ENCODE data around the gene PURA.

PURA gene

DNA sequence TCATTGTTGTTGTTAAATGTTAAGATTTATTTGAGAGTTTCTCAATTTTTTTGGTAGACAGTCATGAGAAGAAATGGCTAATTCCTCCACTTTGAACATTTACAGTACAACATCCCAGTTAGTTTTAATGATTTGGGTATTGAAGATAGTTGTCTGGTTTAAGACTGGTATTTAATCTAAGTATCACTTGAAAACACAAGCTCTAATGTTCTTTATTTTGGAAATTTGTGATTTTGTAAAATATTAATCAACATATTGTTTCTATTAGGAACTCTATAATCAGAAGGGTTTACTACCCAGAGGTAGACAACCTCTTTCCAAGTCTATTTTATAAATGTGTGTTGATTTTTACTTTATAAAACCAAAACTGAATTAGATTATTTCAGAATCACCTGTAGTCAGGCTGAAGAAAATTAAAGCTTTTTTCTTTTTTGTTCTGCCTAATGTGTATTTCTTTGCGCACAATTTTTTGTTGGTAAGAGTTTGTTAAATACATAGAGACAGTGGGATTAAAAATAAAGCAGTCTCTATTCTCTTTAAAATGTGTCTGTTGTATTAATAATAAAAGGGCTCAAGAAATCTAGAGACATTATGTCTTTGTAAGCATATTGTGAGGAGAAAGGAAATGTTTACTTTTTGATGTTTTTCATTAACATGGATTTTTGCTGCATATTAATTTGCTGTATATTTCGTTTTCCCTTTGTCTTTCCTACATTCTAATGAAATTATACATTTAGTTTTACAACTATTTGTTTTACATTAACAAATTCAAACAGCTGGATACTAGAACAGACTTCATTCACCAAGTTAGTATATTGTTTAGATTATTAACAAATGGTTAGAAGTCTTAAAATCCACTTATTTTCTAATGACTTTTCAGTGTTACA is 3.9 kb upstream of the PURA start:
- no peak for DNase-seq

- DNase-seq: no peak
Observed at GRCh38 chr5:140110646-140110957, 3.3 kb upstream of the PURA start.

DNA sequence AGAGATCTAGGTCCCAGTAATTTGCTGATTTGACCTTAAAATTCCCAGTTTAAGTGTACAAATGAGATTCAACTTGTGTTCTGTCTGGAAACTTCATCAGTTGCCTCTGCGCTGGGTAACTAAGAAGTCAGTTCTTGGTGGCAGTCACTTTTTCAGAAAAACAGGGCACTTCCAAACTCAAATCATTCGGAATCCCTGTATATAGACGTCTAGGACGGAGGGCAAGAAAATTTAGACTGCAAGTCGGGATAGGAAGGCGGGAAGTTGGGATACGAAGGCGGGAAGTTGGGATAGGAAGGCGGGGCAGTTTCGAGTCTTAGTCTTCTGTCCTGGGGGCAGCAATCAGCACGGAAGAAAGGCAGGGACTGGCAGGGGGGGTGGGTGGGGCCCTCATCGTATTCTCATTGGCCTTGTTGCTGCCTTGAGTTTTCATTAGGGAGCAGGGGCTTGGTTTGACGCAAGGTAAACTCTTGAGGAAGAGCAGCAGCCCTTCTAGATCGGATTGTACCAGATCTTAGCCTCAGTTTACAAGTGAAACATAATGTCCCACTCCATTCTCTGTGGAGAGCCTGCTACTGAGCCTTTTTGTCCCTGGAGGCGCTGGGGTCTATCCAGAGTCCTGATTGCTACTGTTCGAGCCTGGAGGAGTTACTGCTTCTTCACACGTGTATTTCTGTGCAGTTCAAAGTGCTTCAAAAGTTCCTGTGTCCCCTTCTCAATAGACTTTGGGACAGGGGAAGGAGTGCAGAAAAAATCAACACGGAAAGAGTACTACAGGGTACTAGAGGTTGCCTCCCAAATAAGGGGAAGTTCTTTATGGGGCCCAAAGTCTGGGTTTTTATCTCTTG is 2.7 kb upstream of the PURA start:
- DNase-seq: no peak

DNA sequence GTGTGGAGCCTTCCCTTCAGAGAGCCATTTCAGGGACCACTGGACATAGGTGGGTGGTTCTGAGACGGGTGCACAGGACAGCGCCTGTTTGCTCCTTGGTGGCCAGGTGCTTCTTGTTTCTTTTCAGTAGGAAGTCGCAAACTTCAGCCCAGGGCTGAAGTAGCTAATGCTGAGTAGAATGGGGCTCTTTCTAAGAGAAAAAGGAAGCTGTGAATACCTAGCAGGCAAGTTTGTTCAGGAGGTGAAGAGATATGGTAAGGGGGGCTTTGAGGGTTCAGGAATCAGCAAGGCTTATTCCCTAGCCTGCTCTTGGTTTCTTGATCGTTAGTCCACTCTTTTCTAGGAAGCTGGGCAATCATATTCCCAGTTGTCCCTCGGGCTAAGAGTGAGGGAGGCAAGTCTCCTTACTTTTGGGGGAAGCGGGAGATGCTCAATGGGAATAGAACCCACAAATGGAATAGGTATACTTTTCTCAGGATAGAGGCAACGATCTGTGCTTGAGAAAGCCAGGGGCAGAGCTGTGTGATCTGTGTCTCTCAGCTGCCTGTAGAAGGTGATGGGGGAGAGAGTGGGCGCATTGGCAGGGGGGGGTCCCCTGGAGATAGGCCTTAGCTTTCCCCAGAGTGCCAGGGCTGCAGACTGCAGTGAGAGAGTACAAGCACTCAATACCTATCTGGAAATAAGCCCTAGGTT is 1.9 kb upstream of the PURA start:
- DNase-seq: no peak

GRCh38 chr5:140112685-140113179 is 1.2 kb upstream of the PURA start:
- DNase-seq: no peak

- peak; percentile 24 for DNase-seq
Observed at GRCh38 chr5:140113180-140113698, 670 bp upstream of the PURA start.

GRCh38 chr5:140114341-140115185 is 654 bp downstream of the PURA start:
- DNase-seq: peak; percentile 39

DNA sequence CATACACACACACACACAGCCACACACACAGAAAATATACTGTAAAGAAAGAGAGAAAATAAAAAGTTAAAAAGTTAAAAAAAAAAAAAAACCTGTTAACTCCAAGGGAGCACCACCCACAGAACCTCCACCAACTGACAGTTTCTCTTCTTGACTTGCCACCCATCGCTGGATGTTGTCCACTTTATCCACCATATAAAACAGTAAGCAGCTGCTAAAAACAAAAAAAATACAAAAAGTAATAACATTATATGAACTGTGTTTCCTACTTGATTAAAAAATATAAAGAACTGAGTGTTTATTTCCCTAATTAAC is 1.2 kb downstream of the PURA start:
- DNase-seq: no peak

DNA sequence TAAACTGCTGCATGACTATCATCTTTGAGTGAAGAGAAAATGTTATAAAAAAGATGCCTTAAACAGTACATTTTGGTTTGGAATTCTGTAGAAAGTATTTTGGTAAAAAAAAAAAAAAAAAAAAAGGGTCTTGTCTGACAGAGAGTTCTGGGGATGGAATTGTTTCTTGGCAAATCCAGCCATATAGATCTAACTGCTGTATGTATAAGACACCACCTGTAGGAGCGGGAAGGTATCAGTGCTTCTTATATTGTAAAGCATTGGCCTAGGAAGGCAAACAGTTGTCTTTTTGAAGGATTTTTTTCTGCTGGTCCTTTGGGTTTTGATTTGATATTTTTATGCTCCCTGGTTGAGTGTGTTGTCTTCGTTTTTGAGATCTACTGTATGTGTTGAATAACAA is 2.8 kb downstream of the PURA start:
- no peak for DNase-seq

GRCh38 chr5:140117523-140117922 is 3.6 kb downstream of the PURA start:
- no peak for DNase-seq

- no peak for DNase-seq
Observed at GRCh38 chr5:140118302-140118936, 4.5 kb downstream of the PURA start.

DNA sequence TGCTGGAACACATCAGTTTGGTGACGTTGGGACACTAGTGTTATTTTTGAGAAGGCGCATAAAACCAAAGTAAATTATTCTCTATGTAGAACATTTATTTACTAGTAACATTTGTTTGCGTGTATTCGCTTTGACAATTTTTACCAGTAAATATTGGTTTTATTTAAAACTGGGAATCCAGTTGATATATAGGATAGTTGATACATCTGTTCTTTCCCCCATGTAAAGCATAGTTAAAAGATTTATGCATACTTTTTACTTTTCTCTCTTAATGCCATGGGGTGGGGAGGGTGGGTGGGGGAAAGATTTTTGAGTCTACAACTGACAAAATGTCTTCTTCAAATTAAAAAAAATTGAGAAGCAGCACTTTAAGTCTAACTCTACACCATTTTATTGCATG is 11.7 kb downstream of the PURA start, which contains the start of gene IGIP:
Gene IGIP (plus strand): TSS at position 301 of the 400 bp plus-strand sequence. CDS start 2,540 bp downstream, outside the sequence.
- DNase-seq: no peak

DNA sequence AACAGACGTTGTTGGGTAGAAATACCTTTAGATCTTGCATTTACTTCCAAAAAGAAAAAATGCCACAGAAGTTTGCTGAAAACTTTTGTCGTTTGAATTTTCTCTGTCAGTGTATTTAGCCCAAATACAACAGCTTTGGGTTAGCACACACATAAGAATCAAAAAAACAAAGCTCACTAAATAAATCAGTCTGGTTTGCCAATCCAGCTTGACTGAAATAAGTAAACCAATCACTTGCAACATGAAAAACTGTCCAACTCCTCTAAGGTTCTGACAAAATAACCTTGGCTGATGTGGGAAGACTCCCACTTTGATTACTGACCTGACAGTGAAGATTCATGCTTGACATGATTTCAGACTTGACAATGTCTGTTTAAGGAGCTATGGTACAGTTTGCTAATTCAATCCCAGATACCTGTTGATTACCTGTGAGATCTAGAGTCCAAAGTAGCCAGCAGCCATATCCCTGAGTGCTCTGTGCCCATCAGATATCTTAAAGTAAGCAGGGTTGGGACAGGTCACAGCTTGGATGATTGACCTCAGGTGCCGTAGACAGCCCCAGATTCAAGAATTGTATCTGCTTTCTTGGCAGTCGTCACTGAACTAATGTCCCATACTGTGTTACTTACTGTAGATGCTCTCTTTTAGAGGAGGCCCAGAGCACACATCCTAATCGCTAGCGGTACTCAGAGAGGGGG is 12.6 kb downstream of the PURA start:
- no peak for DNase-seq

- no peak for DNase-seq
Observed at GRCh38 chr5:140128376-140128775, 14.5 kb downstream of the PURA start.

DNA sequence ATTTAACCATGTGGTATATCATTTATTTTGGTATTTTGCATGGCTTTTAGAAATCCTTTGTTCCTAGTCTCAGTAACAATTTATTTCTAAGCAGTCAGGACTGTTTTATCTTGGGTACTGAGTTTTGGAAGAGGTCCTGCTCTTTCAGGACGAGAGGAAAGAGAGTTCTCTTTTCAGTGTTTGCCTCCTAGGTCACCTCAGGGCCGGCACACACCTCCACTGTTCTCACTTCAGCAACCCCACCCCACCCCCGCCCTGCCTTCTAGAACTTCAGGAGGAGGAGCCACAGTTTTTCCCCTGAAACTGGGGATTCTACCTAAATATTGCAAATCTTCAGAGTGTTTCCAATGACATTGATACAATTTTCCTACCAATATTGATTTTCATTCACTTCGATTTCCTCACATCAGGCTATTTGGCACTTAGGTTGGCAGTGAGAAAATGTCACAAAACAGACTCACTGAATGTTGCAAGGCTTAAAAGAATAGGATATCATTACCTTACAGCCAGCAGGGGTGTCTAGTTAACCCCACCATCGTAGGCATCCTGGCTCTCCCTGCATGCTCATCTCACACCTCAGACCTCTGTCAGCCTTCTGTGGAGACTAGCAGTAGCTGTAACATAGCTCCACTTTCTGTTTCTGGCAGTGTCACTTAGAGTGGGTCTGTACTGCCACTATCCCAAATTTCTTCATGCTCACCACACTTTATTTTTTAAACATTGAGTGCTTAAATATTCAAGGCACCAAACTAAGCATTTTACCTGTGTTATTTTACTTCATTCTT is 17.2 kb downstream of the PURA start:
- no peak for DNase-seq

DNA sequence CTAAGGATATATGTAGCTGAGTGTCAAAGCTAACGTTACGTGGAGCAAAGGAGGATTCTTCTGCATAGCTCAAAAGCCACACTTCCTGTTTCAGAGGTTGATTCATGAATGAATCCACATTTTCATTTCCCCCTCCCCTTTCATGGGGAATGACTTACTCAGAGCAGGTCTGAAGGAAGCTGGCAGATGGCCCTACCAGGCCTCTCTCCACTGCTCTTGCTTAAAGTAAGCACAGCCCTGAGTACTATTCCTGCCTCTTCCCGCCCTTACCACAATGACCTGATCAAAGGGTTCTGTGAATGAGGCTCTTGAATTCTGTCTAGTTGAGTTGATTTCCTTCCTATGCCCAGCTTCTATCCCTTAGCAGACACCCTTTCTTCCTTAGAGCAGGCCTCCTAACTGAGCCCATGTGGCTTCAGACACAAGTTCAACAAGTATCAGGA is 18.1 kb downstream of the PURA start:
- DNase-seq: peak; percentile 27

- DNase-seq: no peak
Observed at GRCh38 chr5:140133514-140134167, 19.7 kb downstream of the PURA start.

DNA sequence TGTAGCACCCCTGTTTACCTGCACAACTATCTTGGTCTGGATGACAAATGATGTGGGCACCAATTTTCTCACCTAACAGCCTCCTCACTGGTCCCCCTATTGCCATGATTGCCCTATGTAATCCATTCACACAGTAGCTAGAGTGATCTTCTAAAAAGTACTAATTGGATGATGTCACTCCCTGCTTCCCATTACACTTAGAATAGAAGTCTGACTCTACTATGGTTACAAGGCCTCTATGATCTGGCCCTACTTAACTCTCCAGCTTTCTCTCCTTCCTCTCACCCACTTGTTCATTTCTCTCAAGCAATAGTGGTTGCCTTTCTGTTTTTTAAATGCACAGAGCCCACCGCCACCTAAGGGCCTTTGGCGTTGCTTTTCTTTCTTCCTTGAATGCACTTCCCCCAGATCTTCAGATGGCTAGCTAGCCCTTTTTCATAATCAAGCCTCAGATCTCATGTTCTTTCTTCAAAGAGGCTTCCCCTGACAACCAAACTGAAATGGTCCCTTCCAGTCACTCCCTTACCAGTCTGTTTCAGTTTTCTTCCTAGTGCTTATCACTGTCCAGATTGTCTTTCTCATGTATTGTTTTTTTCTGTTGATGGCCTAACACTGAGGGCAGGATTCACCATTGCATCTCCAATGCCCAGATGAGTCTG is 20.5 kb downstream of the PURA start:
- no peak for DNase-seq

DNA sequence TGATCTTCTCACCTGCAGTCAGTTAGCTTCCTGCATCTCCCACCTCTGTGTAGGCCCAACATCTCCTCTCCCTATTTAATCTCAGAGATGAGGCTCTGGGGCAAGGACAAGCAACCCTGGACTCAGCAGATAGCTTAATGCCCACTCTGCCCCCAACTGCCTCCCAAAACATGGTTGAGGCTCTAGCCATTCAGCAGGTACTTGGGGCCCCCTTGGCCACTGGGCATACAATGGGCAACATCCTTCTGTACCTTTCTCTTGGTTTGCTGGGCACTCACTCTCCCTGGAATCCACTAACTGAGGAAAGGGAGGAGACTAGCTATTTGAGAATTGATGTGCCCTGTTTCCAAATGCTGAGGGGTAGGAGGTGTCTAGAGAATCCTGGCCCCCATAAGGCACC is 21.2 kb downstream of the PURA start:
- DNase-seq: no peak
